A549 (cell line): ENCODE measurements around the gene RIN1. TPM values are rescaled to one million over a fixed set of nuclear protein-coding genes. Genes with fewer than 3 reads are reported as not detected.
"Not testable (repeated sequence)": the region's sequence is repeated elsewhere in the genome, so short reads cannot be mapped to it uniquely, and the experiment has no call there.

Experiments used
- ATAC-seq, 2 experiments: fragments of 200-7000 bp in 1 of 2; fragments of >200 bp in 1 of 2; cut with Nextera tagmentation in 1 of 2; cut with Tn5 transposase in 1 of 2; 3 replicates each; pipeline versions ENCODE4 v1.8.0 to v1.9.1; 2018 to 2020; ENCODE audit warnings: mild to moderate bottlenecking in 1 of 2, moderate library complexity in 1 of 2
- CTCF ChIA-PET: fragments of 300-600 bp; sonication (Branson Sonifier 250); formaldehyde crosslinking; extraction: SDS; loops from one replicate; lab custom pipeline; 2021; ENCODE audit warnings: antibody characterized with exemption, inconsistent platforms; lab: Yijun Ruan, JAX
- POLR2A ChIA-PET: fragments of 350-600 bp; formaldehyde crosslinking; extraction: SDS; loops from one replicate; lab custom pipeline; 2021; ENCODE audit warnings: antibody characterized with exemption, inconsistent platforms; lab: Yijun Ruan, JAX
- DNase-seq, 2 experiments: peaks; one replicate each; pipeline versions ENCODE4 v3.0.0 to v3.0.0-alpha.2; 2011 to 2016; ENCODE audit warnings: low read depth in 1 of 2, low spot score in 1 of 2
- FAIRE-seq: peaks from 2 replicates; lab custom pipeline; 2011; peaks lifted over from hg19 to GRCh38; lab: Jason Lieb, UNC
- H3K27ac ChIP-seq, 2 experiments: fragments of >200 bp; sonication (Bioruptor Twin); formaldehyde crosslinking; 3 replicates each; pipeline ENCODE4 v1.5.1; 2016 to 2017
- H3K4me1 ChIP-seq: fragments of >200 bp; sonication (Bioruptor Twin); formaldehyde crosslinking; 3 replicates; pipeline ENCODE4 v1.6.1; 2016
- H3K4me2 ChIP-seq: fragments of >200 bp; sonication (Bioruptor Twin); formaldehyde crosslinking; 3 replicates; pipeline ENCODE4 v1.6.1; 2016
- H3K4me3 ChIP-seq: fragments of >200 bp; sonication (Bioruptor Twin); formaldehyde crosslinking; 3 replicates; pipeline ENCODE4 v1.5.1; 2016
- H3K9me3 ChIP-seq: fragments of >200 bp; sonication (Bioruptor Twin); formaldehyde crosslinking; 3 replicates; pipeline ENCODE4 v1.6.1; 2016
- BHLHE40 ChIP-seq: IDR thresholded peaks from 2 replicates; pipeline ENCODE4 v1.6.1; 2012; ENCODE audit warnings: low read depth, low read length, inconsistent platforms
- CHD2 ChIP-seq: fragments of 150-350 bp; IDR thresholded peaks from 2 replicates; pipeline ENCODE4 v1.6.1; 2014; ENCODE audit warnings: low read length; ENCODE audit not compliant: partially characterized antibody
- CTCF ChIP-seq: fragments of >200 bp; sonication (Bioruptor Twin); formaldehyde crosslinking; IDR thresholded peaks from 3 replicates; pipeline ENCODE4 v1.5.1; 2016
- EP300 ChIP-seq, 2 experiments: fragments of >200 bp; sonication (Bioruptor Twin); formaldehyde crosslinking; IDR thresholded peaks; 2 replicates in 1 of 2; 3 replicates in 1 of 2; pipeline ENCODE4 v1.6.1; 2016 to 2017
- FOSB ChIP-seq: fragments of 250-450 bp; sonication (Bioruptor Pico); IDR thresholded peaks from 2 replicates; pipeline ENCODE4 v1.5.0; 2020; ENCODE audit warnings: mild to moderate bottlenecking, moderate library complexity
- GATA3 ChIP-seq: IDR thresholded peaks from 2 replicates; pipeline ENCODE4 v1.6.1; 2012; ENCODE audit warnings: borderline replicate concordance
- HOXA7 ChIP-seq: fragments of 250-450 bp; sonication (Bioruptor Pico); IDR thresholded peaks from 2 replicates; pipeline ENCODE4 v1.5.0; 2020; ENCODE audit warnings: mild to moderate bottlenecking, moderate library complexity
- HOXB13 ChIP-seq: fragments of 250-450 bp; sonication (Bioruptor Pico); IDR thresholded peaks from 2 replicates; pipeline ENCODE4 v1.5.0; 2020; ENCODE audit warnings: low read depth, mild to moderate bottlenecking, moderate library complexity
- KDM1A ChIP-seq: fragments of 200-600 bp; sonication (generic); IDR thresholded peaks from 2 replicates; pipeline ENCODE4 v1.6.1; 2016; ENCODE audit warnings: low read depth, mild to moderate bottlenecking
- MAZ ChIP-seq: fragments of 150-350 bp; IDR thresholded peaks from 2 replicates; pipeline ENCODE4 v1.6.1; 2014; ENCODE audit warnings: antibody characterized with exemption, low read depth, low read length, borderline replicate concordance
- POLR2AphosphoS2 ChIP-seq: conservative IDR thresholded peaks from 2 replicates; pipeline ENCODE4 v1.6.1; 2012; ENCODE audit warnings: low read length, improper control_type of control experiment, inconsistent platforms
- RNF2 ChIP-seq: fragments of 200-600 bp; sonication (generic); IDR thresholded peaks from 2 replicates; pipeline ENCODE4 v1.6.1; 2016; ENCODE audit warnings: low read depth, mild to moderate bottlenecking, antibody characterized with exemption, moderate library complexity, borderline replicate concordance
- SMC3 ChIP-seq: fragments of >200 bp; sonication (Bioruptor Twin); formaldehyde crosslinking; IDR thresholded peaks from 3 replicates; pipeline ENCODE4 v1.6.1; 2018; ENCODE audit warnings: inconsistent platforms
- SREBF2 ChIP-seq: fragments of 450-650 bp; IDR thresholded peaks from 2 replicates; pipeline ENCODE4 v1.6.1; 2014; ENCODE audit warnings: mild to moderate bottlenecking, moderate library complexity
- WGBS: methylation state at CpG from one replicate; pipeline ENCODE4 v1.1.6; 2017; ENCODE audit errors: missing lambda C conversion rate; 5-methylcytosine and 5-hydroxymethylcytosine counted together
- polyA plus RNA-seq, 4 experiments: library from polyadenylated mRNA; depleted of rRNA in 3 of 4; stranded (reverse); fragments of >200 nt; fragmentation: RNase III in 1 of 4; extraction: RNeasy Plus Mini Kit Qiagen cat#74134 plus additional on column Dnase treatment in 1 of 4; gene quantifications; 2 replicates in 3 of 4; 3 replicates in 1 of 4; pipeline ENCODE4 v1.2.3, GENCODE V29; 2011 to 2017
- TF ChIP-seq, protein P1 (sequence below): IDR thresholded peaks from 2 replicates; pipeline ENCODE4 v1.6.1; 2012; ENCODE audit warnings: low read depth, borderline replicate concordance
- TF ChIP-seq, protein P2 (sequence below): fragments of >200 bp; sonication (Bioruptor Twin); formaldehyde crosslinking; IDR thresholded peaks from 2 replicates; pipeline ENCODE4 v1.6.1; 2016
- TF ChIP-seq, protein P3 (sequence below): IDR thresholded peaks from 2 replicates; pipeline ENCODE4 v1.6.1; 2012
- TF ChIP-seq, protein P4 (sequence below): fragments of 150-350 bp; IDR thresholded peaks from 2 replicates; pipeline ENCODE4 v1.6.1; 2014; ENCODE audit warnings: low read depth, mild to moderate bottlenecking, low read length
- TF ChIP-seq, protein P5 (sequence below): fragments of 450-650 bp; IDR thresholded peaks from 2 replicates; pipeline ENCODE4 v1.6.1; 2014; ENCODE audit warnings: antibody characterized with exemption
- TF ChIP-seq, protein P6 (sequence below): fragments of 250-450 bp; sonication (Bioruptor Pico); IDR thresholded peaks from 2 replicates; pipeline ENCODE4 v1.5.0; 2021; ENCODE audit warnings: mild to moderate bottlenecking, moderate library complexity, borderline replicate concordance

RIN1 gene
- polyA plus RNA-seq, 2 of the 4 experiments (the other 2 are of a cell fraction), result 2.0 to 9.3 TPM

- Histone ChIP-seq H3K4me2 (no peak overlapping the region), H3K27ac (no peak overlapping the region), H3K4me1 (peaks cover 33% of the 10 kb centered on the region), H3K4me3 (no peak overlapping the region), H3K9me3 (no peaks in the 10 kb centered on the region)
- FAIRE-seq, result no peak
- no peak for DNase-seq
- POLR2A ChIA-PET, result interaction anchor here (1.1 kb wide), 1 partner anchor 9 kb away, joined by 4 read pairs; no protein-coding TSS in a partner anchor
- 90% methylated on average over 4 of the region's 4 CpGs for WGBS
- TF ChIP-seq, protein P1, sequence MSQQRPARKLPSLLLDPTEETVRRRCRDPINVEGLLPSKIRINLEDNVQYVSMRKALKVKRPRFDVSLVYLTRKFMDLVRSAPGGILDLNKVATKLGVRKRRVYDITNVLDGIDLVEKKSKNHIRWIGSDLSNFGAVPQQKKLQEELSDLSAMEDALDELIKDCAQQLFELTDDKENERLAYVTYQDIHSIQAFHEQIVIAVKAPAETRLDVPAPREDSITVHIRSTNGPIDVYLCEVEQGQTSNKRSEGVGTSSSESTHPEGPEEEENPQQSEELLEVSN, result no peak
- no peak for TF ChIP-seq SMC3
- TF ChIP-seq, protein P2, sequence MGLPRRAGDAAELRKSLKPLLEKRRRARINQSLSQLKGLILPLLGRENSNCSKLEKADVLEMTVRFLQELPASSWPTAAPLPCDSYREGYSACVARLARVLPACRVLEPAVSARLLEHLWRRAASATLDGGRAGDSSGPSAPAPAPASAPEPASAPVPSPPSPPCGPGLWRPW, result no peak
- TF ChIP-seq, protein P3, sequence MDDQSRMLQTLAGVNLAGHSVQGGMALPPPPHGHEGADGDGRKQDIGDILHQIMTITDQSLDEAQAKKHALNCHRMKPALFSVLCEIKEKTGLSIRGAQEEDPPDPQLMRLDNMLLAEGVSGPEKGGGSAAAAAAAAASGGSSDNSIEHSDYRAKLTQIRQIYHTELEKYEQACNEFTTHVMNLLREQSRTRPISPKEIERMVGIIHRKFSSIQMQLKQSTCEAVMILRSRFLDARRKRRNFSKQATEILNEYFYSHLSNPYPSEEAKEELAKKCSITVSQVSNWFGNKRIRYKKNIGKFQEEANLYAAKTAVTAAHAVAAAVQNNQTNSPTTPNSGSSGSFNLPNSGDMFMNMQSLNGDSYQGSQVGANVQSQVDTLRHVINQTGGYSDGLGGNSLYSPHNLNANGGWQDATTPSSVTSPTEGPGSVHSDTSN, result no peak
- TF ChIP-seq, protein P4, sequence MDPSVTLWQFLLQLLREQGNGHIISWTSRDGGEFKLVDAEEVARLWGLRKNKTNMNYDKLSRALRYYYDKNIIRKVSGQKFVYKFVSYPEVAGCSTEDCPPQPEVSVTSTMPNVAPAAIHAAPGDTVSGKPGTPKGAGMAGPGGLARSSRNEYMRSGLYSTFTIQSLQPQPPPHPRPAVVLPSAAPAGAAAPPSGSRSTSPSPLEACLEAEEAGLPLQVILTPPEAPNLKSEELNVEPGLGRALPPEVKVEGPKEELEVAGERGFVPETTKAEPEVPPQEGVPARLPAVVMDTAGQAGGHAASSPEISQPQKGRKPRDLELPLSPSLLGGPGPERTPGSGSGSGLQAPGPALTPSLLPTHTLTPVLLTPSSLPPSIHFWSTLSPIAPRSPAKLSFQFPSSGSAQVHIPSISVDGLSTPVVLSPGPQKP, result no peak
- no peak for TF ChIP-seq EP300 (IDR thresholded peaks at IDR 0.05)
- TF ChIP-seq, protein P5, sequence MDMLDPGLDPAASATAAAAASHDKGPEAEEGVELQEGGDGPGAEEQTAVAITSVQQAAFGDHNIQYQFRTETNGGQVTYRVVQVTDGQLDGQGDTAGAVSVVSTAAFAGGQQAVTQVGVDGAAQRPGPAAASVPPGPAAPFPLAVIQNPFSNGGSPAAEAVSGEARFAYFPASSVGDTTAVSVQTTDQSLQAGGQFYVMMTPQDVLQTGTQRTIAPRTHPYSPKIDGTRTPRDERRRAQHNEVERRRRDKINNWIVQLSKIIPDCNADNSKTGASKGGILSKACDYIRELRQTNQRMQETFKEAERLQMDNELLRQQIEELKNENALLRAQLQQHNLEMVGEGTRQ, result no peak
- no peak for TF ChIP-seq CHD2
- TF ChIP-seq KDM1A, result no peak
- no peak for TF ChIP-seq CTCF
- TF ChIP-seq SREBF2, result no peak
- no peak for TF ChIP-seq FOSB (CRISPR knock-in tag)
- TF ChIP-seq HOXB13 (CRISPR knock-in tag), result no peak
- TF ChIP-seq HOXA7 (CRISPR knock-in tag), result no peak
- TF ChIP-seq BHLHE40, result no peak
- TF ChIP-seq, protein P6, sequence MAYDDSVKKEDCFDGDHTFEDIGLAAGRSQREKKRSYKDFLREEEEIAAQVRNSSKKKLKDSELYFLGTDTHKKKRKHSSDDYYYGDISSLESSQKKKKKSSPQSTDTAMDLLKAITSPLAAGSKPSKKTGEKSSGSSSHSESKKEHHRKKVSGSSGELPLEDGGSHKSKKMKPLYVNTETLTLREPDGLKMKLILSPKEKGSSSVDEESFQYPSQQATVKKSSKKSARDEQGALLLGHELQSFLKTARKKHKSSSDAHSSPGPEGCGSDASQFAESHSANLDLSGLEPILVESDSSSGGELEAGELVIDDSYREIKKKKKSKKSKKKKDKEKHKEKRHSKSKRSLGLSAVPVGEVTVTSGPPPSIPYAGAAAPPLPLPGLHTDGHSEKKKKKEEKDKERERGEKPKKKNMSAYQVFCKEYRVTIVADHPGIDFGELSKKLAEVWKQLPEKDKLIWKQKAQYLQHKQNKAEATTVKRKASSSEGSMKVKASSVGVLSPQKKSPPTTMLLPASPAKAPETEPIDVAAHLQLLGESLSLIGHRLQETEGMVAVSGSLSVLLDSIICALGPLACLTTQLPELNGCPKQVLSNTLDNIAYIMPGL (CRISPR knock-in tag), result no peak
- TF ChIP-seq MAZ, result no peak
- no peak for TF ChIP-seq POLR2AphosphoS2
- no peak for TF ChIP-seq GATA3
- no peak for TF ChIP-seq RNF2
- CTCF ChIA-PET, result interaction anchor here (0.6 to 2.0 kb wide), 6 partner anchors 9 to 67 kb away, joined by 4 to 12 read pairs (median 5); partner anchors contain the start of gene RIN1
- no peak for ATAC-seq
Measured at GRCh38 chr11:66321606-66322005, 14.6 kb downstream of the RIN1 start.

GRCh38 chr11:66320748-66321147, 15.5 kb downstream of the RIN1 start:
- FAIRE-seq, POLR2A ChIA-PET, H3K4me3 ChIP-seq, DNase-seq, H3K27ac ChIP-seq, H3K9me3 ChIP-seq, H3K4me2 ChIP-seq, ATAC-seq: not testable (repeated sequence)
- WGBS, result 79% methylated on average over 6 of the region's 6 CpGs
- CTCF ChIA-PET, result interaction anchor here (1.4 kb wide), 1 partner anchor 9 kb away, joined by 3 read pairs; no protein-coding TSS in a partner anchor
- peaks cover 25% of the 10 kb centered on the region for H3K4me1 ChIP-seq

DNA sequence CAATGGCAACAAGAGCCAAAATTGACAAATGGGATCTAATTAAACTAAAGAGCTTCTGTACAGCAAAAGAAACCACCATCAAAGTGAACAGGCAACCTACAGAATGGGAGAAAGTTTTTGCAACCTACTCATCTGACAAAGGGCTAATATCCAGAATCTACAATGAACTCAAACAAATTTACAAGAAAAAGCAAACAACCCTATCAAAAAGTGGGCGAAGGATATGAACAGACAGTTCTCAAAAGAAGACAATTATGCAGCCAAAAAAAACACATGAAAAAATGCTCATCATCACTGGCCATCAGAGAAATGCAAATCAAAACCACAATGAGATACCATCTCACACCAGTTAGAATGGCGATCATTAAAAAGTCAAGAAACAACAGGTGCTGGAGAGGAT, 15.9 kb downstream of the RIN1 start:
- DNase-seq, POLR2A ChIA-PET, ATAC-seq, H3K4me2 ChIP-seq, H3K4me3 ChIP-seq, H3K9me3 ChIP-seq, H3K27ac ChIP-seq, FAIRE-seq: not testable (repeated sequence)
- H3K4me1 ChIP-seq, result peaks cover 25% of the 10 kb centered on the region
- WGBS, result 83% methylated on average over 2 of the region's 2 CpGs
- CTCF ChIA-PET, result interaction anchor here (1.4 to 12.2 kb wide), 2 partner anchors 9 to 12 kb away, joined by 3 to 247 read pairs; partner anchors contain the start of gene RIN1
